GM18868 (cell line): Measurements from ENCODE around the gene ZBTB7C.

Experiments
- ATAC-seq: cut with Tn5 transposase; IDR thresholded peaks from one replicate; pipeline ENCODE4 v1.9.1; 2021; ENCODE audit warnings: mild to moderate bottlenecking, moderate library complexity; ENCODE audit not compliant: unreplicated experiment

The ZBTB7C gene

GRCh38 chr18:48105317-48105716 is 303.9 kb downstream of the ZBTB7C start:
- no peak for ATAC-seq

- no peak for ATAC-seq
Observed at GRCh38 chr18:48104705-48105104, 304.5 kb downstream of the ZBTB7C start.

- ATAC-seq = no peak
Observed at GRCh38 chr18:48100651-48101165, 308.5 kb downstream of the ZBTB7C start.

GRCh38 chr18:48100165-48100575 is 309.0 kb downstream of the ZBTB7C start:
- no peak for ATAC-seq

- ATAC-seq = no peak
Observed at GRCh38 chr18:48099481-48100164, 309.6 kb downstream of the ZBTB7C start.

GRCh38 chr18:48098538-48098937 is 310.6 kb downstream of the ZBTB7C start:
- ATAC-seq = no peak

GRCh38 chr18:48098007-48098406 is 311.2 kb downstream of the ZBTB7C start:
- no peak for ATAC-seq

GRCh38 chr18:48095726-48096125 is 313.5 kb downstream of the ZBTB7C start:
- no peak for ATAC-seq

- ATAC-seq = no peak
Observed at GRCh38 chr18:48093104-48093503, 316.1 kb downstream of the ZBTB7C start.

GRCh38 chr18:48091869-48092497 is 317.2 kb downstream of the ZBTB7C start:
- ATAC-seq = no peak

GRCh38 chr18:48090702-48091101 is 318.5 kb downstream of the ZBTB7C start:
- ATAC-seq = no peak

GRCh38 chr18:48090021-48090420 is 319.2 kb downstream of the ZBTB7C start:
- no peak for ATAC-seq

GRCh38 chr18:48085781-48086487 is 323.2 kb downstream of the ZBTB7C start:
- no peak for ATAC-seq

GRCh38 chr18:48084858-48085257 is 324.3 kb downstream of the ZBTB7C start:
- ATAC-seq = no peak

- no peak for ATAC-seq
Observed at GRCh38 chr18:48084041-48084757, 325.0 kb downstream of the ZBTB7C start.

GRCh38 chr18:48080546-48080945 is 328.6 kb downstream of the ZBTB7C start:
- no peak for ATAC-seq

GRCh38 chr18:48079885-48080284 is 329.3 kb downstream of the ZBTB7C start:
- ATAC-seq = no peak

- ATAC-seq = no peak
Observed at GRCh38 chr18:48078448-48078847, 330.7 kb downstream of the ZBTB7C start.

- no peak for ATAC-seq
Observed at GRCh38 chr18:48077291-48077690, 331.9 kb downstream of the ZBTB7C start.

- no peak for ATAC-seq
Observed at GRCh38 chr18:48076461-48076860, 332.7 kb downstream of the ZBTB7C start.

- no peak for ATAC-seq
Observed at GRCh38 chr18:48075707-48076093, 333.5 kb downstream of the ZBTB7C start.
